CD14-positive monocyte (primary cell): Measurements from ENCODE around the gene TBCK. TPM values are rescaled to one million over a fixed set of nuclear protein-coding genes. Genes with fewer than 3 reads are reported as not detected.
"Not testable (repeated sequence)": the region's sequence is repeated elsewhere in the genome, so short reads cannot be mapped to it uniquely, and the experiment has no call there.

Experiments used
- DNase-seq, 3 donors: peaks; one replicate each; pipeline ENCODE4 v3.0.0-alpha.2; 2011 to 2022
- H2AFZ ChIP-seq: 2 replicates; pipeline ENCODE4 v1.6.0; 2012; ENCODE audit warnings: mild to moderate bottlenecking, low read depth, low read length, inconsistent platforms; ENCODE audit not compliant: insufficient read depth, poor library complexity, severe bottlenecking
- H3K27ac ChIP-seq, 2 donors: 1 replicate in 1 of 2; 2 replicates in 1 of 2; pipeline ENCODE4 v1.5.1; 2012 to 2013; ENCODE audit warnings: low read length in 2 of 2, control low read depth in 1 of 2, inconsistent platforms in 1 of 2, low read depth in 1 of 2, mild to moderate bottlenecking in 1 of 2
- H3K27me3 ChIP-seq, 2 donors: one replicate each; pipeline versions ENCODE4 v1.6.0 to v1.6.1; 2011 to 2013; ENCODE audit warnings: low read length in 2 of 2; ENCODE audit not compliant: control insufficient read depth in 2 of 2, insufficient read depth in 2 of 2
- H3K36me3 ChIP-seq, 2 donors: replicated peaks in 1 of 2; 1 replicate in 1 of 2; 2 replicates in 1 of 2; pipeline versions ENCODE4 v1.5.1 to v1.6.1; 2012 to 2013; ENCODE audit warnings: low read length in 2 of 2, control low read depth in 1 of 2, inconsistent platforms in 1 of 2, mild to moderate bottlenecking in 1 of 2; ENCODE audit not compliant: insufficient read depth in 2 of 2, control insufficient read depth in 1 of 2
- H3K4me1 ChIP-seq, 2 donors: 1 replicate in 1 of 2; 2 replicates in 1 of 2; pipeline versions ENCODE4 v1.5.1 to v1.6.1; 2012 to 2013; ENCODE audit warnings: low read length in 2 of 2, control low read depth in 1 of 2, inconsistent platforms in 1 of 2, mild to moderate bottlenecking in 1 of 2, moderate library complexity in 1 of 2; ENCODE audit not compliant: insufficient read depth in 2 of 2, control insufficient read depth in 1 of 2
- H3K4me2 ChIP-seq: replicated peaks from 2 replicates; pipeline ENCODE3; 2012; ENCODE audit warnings: low read length, moderate library complexity, mild to moderate bottlenecking; ENCODE audit not compliant: poor library complexity, severe bottlenecking; ENCODE audit errors: extremely low read depth
- H3K4me3 ChIP-seq, 3 experiments: fragments of 200-600 bp in 1 of 3; sonication (generic) in 1 of 3; replicated peaks in 1 of 3; 1 replicate in 2 of 3; 2 replicates in 1 of 3; pipeline ENCODE4 v1.5.1; 2011 to 2013; ENCODE audit warnings: low read length in 3 of 3, mild to moderate bottlenecking in 3 of 3, control low read depth in 2 of 3, low read depth in 2 of 3, inconsistent platforms in 1 of 3, moderate library complexity in 1 of 3
- H3K79me2 ChIP-seq: 2 replicates; pipeline ENCODE4 v1.6.0; 2012; ENCODE audit warnings: mild to moderate bottlenecking, control low read depth, inconsistent platforms, low read length, moderate library complexity; ENCODE audit not compliant: insufficient read depth
- H3K9ac ChIP-seq: 2 replicates; pipeline ENCODE4 v1.6.0; 2017; ENCODE audit warnings: low read length, mild to moderate bottlenecking; ENCODE audit not compliant: insufficient read depth, poor library complexity, severe bottlenecking
- H3K9me3 ChIP-seq, 2 donors: replicated peaks in 1 of 2; 1 replicate in 1 of 2; 2 replicates in 1 of 2; pipeline versions ENCODE4 v1.5.1 to v1.6.1; 2012 to 2013; ENCODE audit warnings: low read length in 2 of 2, control low read depth in 1 of 2; ENCODE audit not compliant: control insufficient read depth in 1 of 2, insufficient read depth in 1 of 2
- H4K20me1 ChIP-seq: 2 replicates; pipeline ENCODE4 v1.6.0; 2012; ENCODE audit warnings: mild to moderate bottlenecking, low read length, control low read depth, moderate library complexity; ENCODE audit not compliant: insufficient read depth
- H3K27ac Mint-ChIP-seq, 7 donors: one replicate each; pipeline ENCODE4 v1.8.0; 2020; ENCODE audit warnings: mild to moderate bottlenecking in 7 of 7, mixed read lengths in 7 of 7, moderate library complexity in 6 of 7, inconsistent platforms in 2 of 7
- H3K27me3 Mint-ChIP-seq, 3 donors: one replicate each; pipeline ENCODE4 v1.8.0; 2021 to 2022; ENCODE audit warnings: low read depth in 3 of 3, mild to moderate bottlenecking in 3 of 3, mixed read lengths in 3 of 3, moderate library complexity in 3 of 3, inconsistent platforms in 1 of 3
- H3K36me3 Mint-ChIP-seq, 2 donors: one replicate each; pipeline ENCODE4 v1.8.0; 2020; ENCODE audit warnings: mixed read lengths in 2 of 2, inconsistent platforms in 1 of 2, mild to moderate bottlenecking in 1 of 2
- H3K4me1 Mint-ChIP-seq: one replicate; pipeline ENCODE4 v1.8.0; 2020; ENCODE audit warnings: mild to moderate bottlenecking, mixed read lengths
- H3K4me3 Mint-ChIP-seq, 2 donors: one replicate each; pipeline ENCODE4 v1.8.0; 2020; ENCODE audit warnings: mild to moderate bottlenecking in 2 of 2, mixed read lengths in 2 of 2, moderate library complexity in 1 of 2
- H3K9me3 Mint-ChIP-seq, 7 donors: one replicate each; pipeline ENCODE4 v1.8.0; 2020 to 2022; ENCODE audit warnings: mixed read lengths in 7 of 7, mild to moderate bottlenecking in 6 of 7, moderate library complexity in 6 of 7, inconsistent platforms in 2 of 7
- CTCF ChIP-seq: fragments of 200-600 bp; IDR thresholded peaks from one replicate; pipeline ENCODE4 v1.8.0; 2022; ENCODE audit warnings: antibody characterized with exemption, mild to moderate bottlenecking
- WGBS: methylation state at CpG from one replicate; pipeline ENCODE4 v1.1.5; 2013; ENCODE audit warnings: missing lambda C conversion rate; ENCODE audit not compliant: insufficient coverage; 5-methylcytosine and 5-hydroxymethylcytosine counted together
- intact Hi-C, 2 donors: fragments of 100-400 bp; cut with micrococcal nuclease; formaldehyde crosslinking; loops; one replicate each; pipeline versions ENCODE4 v1.15.0 to v1.15.1; 2023
- polyA plus RNA-seq, 3 donors: library from polyadenylated mRNA; depleted of rRNA in 1 of 3; unstranded in 2 of 3; stranded (reverse) in 1 of 3; fragments of 300-500 nt in 2 of 3; fragments of >200 nt in 1 of 3; fragmentation: Illumina TruSeq in 2 of 3; gene quantifications; 1 replicate in 2 of 3; 2 replicates in 1 of 3; pipeline ENCODE4 v1.2.3, GENCODE V29; 2012 to 2021

TBCK gene
- polyA plus RNA-seq, 3 donors = 8.0 to 14.0 (median 12.5) TPM

- Mint-ChIP-seq H3K27me3 (peaks cover 0 to 3% (median 2%) of the 10 kb centered on the region in 3 donors), H3K4me1 (no peaks in the 10 kb centered on the region), H3K4me3 (no peak overlapping the region), H3K27ac (no peak overlapping the region), H3K9me3 (peaks cover 2 to 9% (median 2%) of the 10 kb centered on the region in 7 donors), H3K36me3 (peaks cover 0 to 3% of the 10 kb centered on the region in 2 donors)
- intact Hi-C loops = no loop called here
- no peak overlapping the region for H3K9ac ChIP-seq
- no peaks in the 10 kb centered on the region for H3K4me1 ChIP-seq
- no peaks in the 10 kb centered on the region for H3K79me2 ChIP-seq
- no peaks in the 10 kb centered on the region for H3K36me3 ChIP-seq
- no peaks in the 10 kb centered on the region for H3K9me3 ChIP-seq
- no peaks in the 10 kb centered on the region for H4K20me1 ChIP-seq
- H3K4me2 ChIP-seq = no peak overlapping the region
- no peaks in the 10 kb centered on the region for H3K27me3 ChIP-seq
- no peak for TF ChIP-seq CTCF
- H3K27ac ChIP-seq = no peak overlapping the region
- 100% methylated on average over 1 of the region's 2 CpGs for WGBS
- no peak overlapping the region for H3K4me3 ChIP-seq
- DNase-seq = no peak
- no peak overlapping the region for H2AFZ ChIP-seq
Observed at GRCh38 chr4:106126062-106126461, 189.9 kb downstream of the TBCK start.

DNA sequence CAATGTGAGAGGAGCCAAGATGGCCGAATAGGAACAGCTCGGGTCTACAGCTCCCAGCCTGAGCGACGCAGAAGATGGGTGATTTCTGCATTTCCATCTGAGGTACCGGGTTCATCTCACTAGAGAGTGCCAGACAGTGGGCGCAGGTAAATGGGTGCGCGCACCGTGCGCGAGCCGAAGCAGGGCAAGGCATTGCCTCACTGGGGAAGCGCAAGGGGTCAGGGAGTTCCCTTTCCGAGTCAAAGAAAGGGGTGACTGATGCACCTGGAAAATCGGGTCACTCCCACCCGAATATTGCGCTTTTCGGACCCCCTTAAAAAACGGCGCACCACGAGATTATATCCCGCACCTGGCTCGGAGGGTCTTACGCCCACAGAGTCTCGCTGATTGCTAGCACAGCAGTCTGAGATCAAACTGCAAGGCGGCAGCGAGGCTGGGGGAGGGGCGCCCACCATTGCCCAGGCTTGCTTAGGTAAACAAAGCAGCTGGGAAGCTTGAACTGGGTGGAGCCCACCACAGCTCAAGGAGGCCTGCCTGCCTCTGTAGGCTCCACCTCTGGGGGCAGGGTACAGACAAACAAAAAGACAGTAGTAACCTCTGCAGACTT is 196.0 kb downstream of the TBCK start:
- H3K27ac ChIP-seq, H3K4me3 ChIP-seq, H3K27ac Mint-ChIP-seq, H3K27me3 ChIP-seq, DNase-seq, H3K4me2 ChIP-seq, intact Hi-C loops, H3K9ac ChIP-seq, H2AFZ ChIP-seq, H3K4me1 Mint-ChIP-seq, H3K4me1 ChIP-seq, H3K79me2 ChIP-seq, H3K27me3 Mint-ChIP-seq, H3K9me3 ChIP-seq, H3K4me3 Mint-ChIP-seq, H4K20me1 ChIP-seq: not testable (repeated sequence)
- H3K9me3 Mint-ChIP-seq = peaks cover 0 to 13% (median 7%) of the 10 kb centered on the region in 7 donors
- 98% methylated on average over 13 of the region's 28 CpGs for WGBS
- peaks cover 0 to 11% of the 10 kb centered on the region in 2 donors for H3K36me3 ChIP-seq
- peaks cover 13 to 19% of the 10 kb centered on the region in 2 donors for H3K36me3 Mint-ChIP-seq
